ENCODE data around the gene BHLHA15. TPM values are rescaled to one million over a fixed set of nuclear protein-coding genes. Genes with fewer than 3 reads are reported as not detected.
"Not testable (repeated sequence)": the region's sequence is repeated elsewhere in the genome, so short reads cannot be mapped to it uniquely, and the experiment has no call there.

Gene BHLHA15
- polyA plus RNA-seq, 1 of the 3 experiments (the other 2 are of a cell fraction), result 0.10 TPM

GRCh38 chr7:98217623-98218582 lies 6.7 kb downstream of the BHLHA15 start:
- Histone ChIP-seq H3K27me3 (ENCODE audit: insufficient read depth) (no peaks in the 10 kb centered on the region), H3K9me3 (no peaks in the 10 kb centered on the region), H3K9ac (no peak overlapping the region), H3K4me3 (ENCODE audit: low read depth in 2 of 2, low read length in 1 of 2) (no peak overlapping the region), H3F3A (replicated peaks; ENCODE audit: insufficient read depth) (no peaks in the 10 kb centered on the region), H3K4me1 (ENCODE audit: control insufficient read depth in 1 of 2, insufficient read depth in 2 of 2, low read depth in 1 of 2, low read length in 1 of 2) (no peaks in the 10 kb centered on the region; a peak in 1 of 4 replicates), H3K79me2 (ENCODE audit: insufficient read depth) (no peaks in the 10 kb centered on the region), H2AFZ (ENCODE audit: low read depth) (no peak overlapping the region), H3K4me2 (no peak overlapping the region), H3K27ac (ENCODE audit: low read depth in 2 of 2, low read length in 1 of 2) (no peak overlapping the region), H3K9me2 (no peaks in the 10 kb centered on the region), H4K20me1 (ENCODE audit: insufficient read depth) (no peaks in the 10 kb centered on the region), H3K36me3 (replicated peaks in 1 of 2; ENCODE audit: control insufficient read depth in 1 of 2, insufficient read depth in 2 of 2, low read length in 1 of 2) (peaks cover 8 to 11% of the 10 kb centered on the region in 2 experiments)
- CTCF ChIA-PET, result interaction anchor here (1.5 kb wide), 1 partner anchor 24 kb away, joined by 4 read pairs; no protein-coding TSS in a partner anchor
- no peak for TF ChIP-seq NRF1 (IDR thresholded peaks at IDR 0.05; ENCODE audit: low read depth, low read length)
- no peak for TF ChIP-seq GATA2 (CRISPR knock-in tag; IDR thresholded peaks at IDR 0.05)
- no peak for TF ChIP-seq SIN3A (IDR thresholded peaks at IDR 0.05; ENCODE audit: borderline replicate concordance, low read depth, low read length)
- TF ChIP-seq MEF2A (IDR thresholded peaks at IDR 0.05; ENCODE audit: borderline replicate concordance, low read depth), result no peak
- TF ChIP-seq FOXJ3 (CRISPR knock-in tag; IDR thresholded peaks at IDR 0.05), result no peak
- TF ChIP-seq REST (IDR thresholded peaks at IDR 0.05; ENCODE audit: low read depth, low read length), result no peak
- no peak for TF ChIP-seq PBX3 (IDR thresholded peaks at IDR 0.05)
- no peak for TF ChIP-seq TAF1 (IDR thresholded peaks at IDR 0.05; ENCODE audit: borderline replicate concordance, low read depth, low read length)
- no peak for TF ChIP-seq POLR2AphosphoS5 (IDR thresholded peaks at IDR 0.05; ENCODE audit: low read depth, low read length)
- TF ChIP-seq USF2 (IDR thresholded peaks at IDR 0.05; ENCODE audit: borderline replicate concordance, low read depth, low read length), result no peak
- POLR2A ChIA-PET, result no interaction called here
- no peak for DNase-seq
- WGBS (ENCODE audit: low lambda C conversion rate), result 92% methylated on average over 35 of the region's 41 CpGs

- WGBS (ENCODE audit: low lambda C conversion rate), result 93% methylated on average over 6 of the region's 6 CpGs
- H3K27ac ChIP-seq (ENCODE audit: low read depth in 2 of 2, low read length in 1 of 2); DNase-seq; H3K9me3 ChIP-seq; H3K27me3 ChIP-seq (ENCODE audit: insufficient read depth); H3K9ac ChIP-seq; H3K4me1 ChIP-seq (ENCODE audit: control insufficient read depth in 1 of 2, insufficient read depth in 2 of 2, low read depth in 1 of 2, low read length in 1 of 2); H3K9me2 ChIP-seq; POLR2A ChIA-PET; H3K4me3 ChIP-seq (ENCODE audit: low read depth in 2 of 2, low read length in 1 of 2); CTCF ChIA-PET; H3F3A ChIP-seq (replicated peaks; ENCODE audit: insufficient read depth); H3K79me2 ChIP-seq (ENCODE audit: insufficient read depth); H2AFZ ChIP-seq (ENCODE audit: low read depth); H3K4me2 ChIP-seq; H4K20me1 ChIP-seq (ENCODE audit: insufficient read depth): not testable (repeated sequence)
- H3K36me3 ChIP-seq (replicated peaks in 1 of 2; ENCODE audit: control insufficient read depth in 1 of 2, insufficient read depth in 2 of 2, low read length in 1 of 2), result peaks cover 8 to 11% of the 10 kb centered on the region in 2 experiments
These were observed 8.1 kb downstream of the BHLHA15 start for GRCh38 chr7:98219382-98219781.

All from SK-N-SH (cell line).